ENCODE measurements around the gene MMP24.

DNA sequence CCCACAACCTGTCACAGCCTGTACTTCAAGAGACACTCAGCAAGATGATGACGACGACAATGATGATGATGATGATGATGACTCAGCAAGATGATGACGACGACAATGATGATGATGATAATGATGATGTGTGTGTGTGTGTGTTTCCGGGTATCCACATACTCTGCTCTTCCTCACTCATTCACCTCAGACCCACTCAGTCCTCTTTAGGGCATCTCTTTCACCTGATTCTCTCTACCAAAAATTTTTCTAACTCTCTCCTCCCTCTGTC is 59.3 kb downstream of the MMP24 start:
- no peak for TF ChIP-seq POLR2AphosphoS5 (IDR thresholded peaks at IDR 0.05)
- TF ChIP-seq, protein P1, sequence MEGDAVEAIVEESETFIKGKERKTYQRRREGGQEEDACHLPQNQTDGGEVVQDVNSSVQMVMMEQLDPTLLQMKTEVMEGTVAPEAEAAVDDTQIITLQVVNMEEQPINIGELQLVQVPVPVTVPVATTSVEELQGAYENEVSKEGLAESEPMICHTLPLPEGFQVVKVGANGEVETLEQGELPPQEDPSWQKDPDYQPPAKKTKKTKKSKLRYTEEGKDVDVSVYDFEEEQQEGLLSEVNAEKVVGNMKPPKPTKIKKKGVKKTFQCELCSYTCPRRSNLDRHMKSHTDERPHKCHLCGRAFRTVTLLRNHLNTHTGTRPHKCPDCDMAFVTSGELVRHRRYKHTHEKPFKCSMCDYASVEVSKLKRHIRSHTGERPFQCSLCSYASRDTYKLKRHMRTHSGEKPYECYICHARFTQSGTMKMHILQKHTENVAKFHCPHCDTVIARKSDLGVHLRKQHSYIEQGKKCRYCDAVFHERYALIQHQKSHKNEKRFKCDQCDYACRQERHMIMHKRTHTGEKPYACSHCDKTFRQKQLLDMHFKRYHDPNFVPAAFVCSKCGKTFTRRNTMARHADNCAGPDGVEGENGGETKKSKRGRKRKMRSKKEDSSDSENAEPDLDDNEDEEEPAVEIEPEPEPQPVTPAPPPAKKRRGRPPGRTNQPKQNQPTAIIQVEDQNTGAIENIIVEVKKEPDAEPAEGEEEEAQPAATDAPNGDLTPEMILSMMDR (IDR thresholded peaks at IDR 0.05), result no peak
- no peak for TF ChIP-seq POLR2A (IDR thresholded peaks at IDR 0.05)
